Stimulated activated CD4-positive, alpha-beta T cell treated with anti-CD3 and anti-CD28 coated beads, TNF-alpha, amount 100 ng/mL, for 24 hours (primary cell): ENCODE data around the gene RFX7.

Source experiments
- DNase-seq, 3 experiments: peaks; one replicate each; pipeline ENCODE4 v3.0.0-alpha.2; 2020; ENCODE audit warnings: low read depth in 3 of 3

The RFX7 gene

GRCh38 chr15:56244038-56244810 is 545 bp upstream of the RFX7 start:
- peak in 1 of 3 experiments; percentile 18 for DNase-seq

DNA sequence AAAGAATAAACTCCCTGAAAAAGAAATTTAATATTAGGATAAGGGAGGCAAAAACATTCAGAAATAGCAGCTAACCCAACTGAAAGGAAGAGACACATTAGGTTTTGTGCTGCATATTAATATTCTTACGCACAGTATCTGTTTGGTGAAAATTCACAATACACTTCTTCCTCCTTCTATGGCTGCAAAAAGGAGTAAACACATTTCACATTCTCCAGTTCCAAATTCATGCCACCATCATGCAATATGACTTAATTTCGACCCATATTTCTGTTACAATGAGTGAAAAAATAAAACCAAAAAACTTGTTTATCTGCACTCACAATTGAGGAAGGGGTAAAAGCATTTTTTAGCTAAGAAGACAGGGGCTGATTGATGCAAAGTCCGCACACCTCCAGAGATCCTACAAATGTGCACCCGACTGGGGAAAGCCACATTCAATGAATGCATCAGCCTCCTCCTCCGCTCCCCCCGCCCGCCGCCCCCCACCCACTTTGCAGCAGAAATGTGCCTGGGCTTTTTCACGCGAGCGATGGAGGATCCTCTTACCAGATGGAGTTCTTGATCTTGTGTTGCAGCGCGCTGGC is 1.0 kb downstream of the RFX7 start:
- no peak for DNase-seq

DNA sequence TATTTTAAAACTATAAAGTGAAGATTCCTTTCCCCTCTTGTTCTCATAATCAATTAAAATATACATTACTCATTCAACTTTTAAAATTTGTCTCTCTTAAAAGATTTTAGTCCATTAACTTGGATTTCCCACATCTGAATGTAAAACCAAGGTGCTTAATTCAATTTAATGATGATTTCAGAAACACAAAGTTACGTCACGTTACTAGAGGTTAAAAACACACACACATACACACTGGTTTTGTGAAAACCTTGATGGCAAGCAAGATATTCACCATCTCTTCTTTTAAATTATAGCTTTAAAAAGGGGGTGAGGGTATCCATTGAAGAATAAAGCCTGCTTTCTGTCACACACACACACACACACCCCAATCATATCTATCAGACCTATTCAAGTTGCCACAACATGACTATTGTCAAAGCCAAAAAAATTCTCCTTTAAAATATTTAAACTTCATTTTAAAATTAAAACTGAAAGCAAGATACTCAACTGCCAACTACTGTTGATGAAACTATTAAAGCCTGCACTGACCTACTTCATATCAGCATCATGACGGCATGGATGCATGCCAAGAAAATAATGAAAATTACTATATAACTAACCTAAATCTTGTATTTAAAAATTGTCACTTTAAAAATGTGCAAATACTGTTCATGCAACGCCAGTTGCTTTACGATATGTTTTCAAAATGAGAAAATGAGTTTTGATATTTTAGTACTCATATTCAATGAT is 2.1 kb downstream of the RFX7 start:
- DNase-seq, result no peak

- no peak for DNase-seq
These were observed 3.3 kb downstream of the RFX7 start for GRCh38 chr15:56240390-56240789.

DNA sequence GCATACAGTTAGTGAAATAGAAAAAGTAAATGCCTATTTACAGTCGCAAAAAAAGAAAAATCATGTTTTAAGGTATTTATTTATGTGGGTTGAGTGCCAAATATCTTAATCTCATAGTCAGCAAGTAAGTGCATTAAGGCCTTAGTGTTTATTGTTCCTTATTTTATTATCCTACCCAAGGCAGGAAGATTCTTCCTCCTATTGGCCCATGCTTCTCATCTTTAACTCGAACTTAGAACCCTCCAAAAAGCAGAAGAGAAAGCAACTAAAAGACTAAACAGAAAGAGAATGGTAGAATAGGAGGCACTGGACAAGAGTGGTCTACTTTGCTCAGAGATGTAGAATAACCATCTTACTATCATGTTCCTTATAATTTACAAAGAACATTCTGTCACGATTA is 7.5 kb downstream of the RFX7 start:
- no peak for DNase-seq

GRCh38 chr15:56234804-56235203 is 8.9 kb downstream of the RFX7 start:
- no peak for DNase-seq

- no peak for DNase-seq
These were observed 10.1 kb downstream of the RFX7 start for GRCh38 chr15:56233549-56233948.

- DNase-seq, result no peak
These were observed 11.6 kb downstream of the RFX7 start for GRCh38 chr15:56232058-56232457.

DNA sequence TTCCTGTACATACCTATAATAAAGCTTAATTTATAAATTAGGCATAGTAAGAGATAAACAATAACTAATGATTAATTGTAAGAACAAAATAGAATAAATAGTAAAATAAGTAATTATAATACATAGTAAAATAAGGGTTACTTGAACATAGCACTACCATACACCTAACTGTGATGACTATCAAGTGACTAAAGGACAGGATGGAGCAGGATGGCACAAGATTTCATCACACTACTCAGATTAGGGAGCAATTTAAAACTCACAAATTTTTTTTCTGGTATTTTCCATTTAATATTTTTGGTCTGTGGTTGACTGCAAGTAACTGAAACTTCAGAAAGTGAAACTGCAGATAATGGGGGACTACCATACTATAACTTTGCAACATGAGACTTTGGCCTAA is 14.8 kb downstream of the RFX7 start:
- no peak for DNase-seq

DNA sequence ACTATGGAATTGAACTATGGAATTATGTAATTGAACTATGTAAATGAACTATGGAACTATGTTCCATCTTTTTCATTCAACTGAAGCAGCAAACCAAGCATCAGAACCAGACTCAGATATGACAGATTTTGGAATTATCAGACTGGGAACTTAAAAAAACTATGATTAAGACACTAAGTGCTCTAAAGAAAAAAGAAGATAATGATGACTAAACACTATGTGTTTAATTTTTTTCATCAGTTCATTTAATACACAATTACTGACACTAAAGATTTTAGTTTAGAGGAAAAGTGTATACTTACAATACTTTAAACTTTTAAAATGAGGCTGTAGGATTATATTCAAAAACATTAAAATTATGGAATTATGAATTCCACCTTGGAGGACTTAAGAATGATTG is 15.3 kb downstream of the RFX7 start:
- DNase-seq, result no peak

- no peak for DNase-seq
These were observed 15.9 kb downstream of the RFX7 start for GRCh38 chr15:56227780-56228179.

DNA sequence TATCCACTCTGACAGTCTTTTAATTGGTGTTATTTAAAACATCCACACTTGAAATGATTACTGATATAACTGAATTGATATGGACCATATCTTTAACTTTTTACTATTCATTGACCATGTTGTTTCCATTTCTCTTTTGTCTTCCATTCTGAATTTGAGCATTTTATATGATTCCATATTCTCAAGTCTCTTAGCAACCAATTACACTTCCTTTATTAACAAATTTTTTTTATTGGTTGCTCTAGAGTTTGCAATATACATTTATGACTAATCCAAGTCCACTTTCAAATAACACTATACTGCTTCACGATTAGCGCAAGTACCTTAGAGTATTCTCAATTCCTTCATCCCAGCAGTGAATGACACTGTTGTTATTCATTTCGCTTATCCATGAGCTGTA is 16.4 kb downstream of the RFX7 start:
- no peak for DNase-seq

DNA sequence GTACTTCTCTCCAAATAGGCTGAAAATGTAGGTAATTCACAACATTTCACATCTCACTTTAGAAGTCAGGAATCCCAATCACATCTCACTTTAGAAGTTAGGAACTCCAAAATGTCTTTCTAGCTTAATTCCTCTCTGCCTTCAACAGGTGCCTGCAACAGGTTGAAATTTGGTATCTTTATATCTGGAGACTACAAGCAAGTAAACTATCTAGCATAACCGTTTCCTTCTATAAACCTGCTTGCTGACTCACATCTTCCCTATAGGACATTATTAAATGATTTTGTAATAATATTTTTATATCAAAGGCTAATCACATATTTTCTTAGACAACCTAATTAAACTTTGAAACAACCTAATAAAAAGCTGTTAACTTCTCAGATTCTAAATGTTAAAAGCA is 18.2 kb downstream of the RFX7 start:
- no peak for DNase-seq

DNA sequence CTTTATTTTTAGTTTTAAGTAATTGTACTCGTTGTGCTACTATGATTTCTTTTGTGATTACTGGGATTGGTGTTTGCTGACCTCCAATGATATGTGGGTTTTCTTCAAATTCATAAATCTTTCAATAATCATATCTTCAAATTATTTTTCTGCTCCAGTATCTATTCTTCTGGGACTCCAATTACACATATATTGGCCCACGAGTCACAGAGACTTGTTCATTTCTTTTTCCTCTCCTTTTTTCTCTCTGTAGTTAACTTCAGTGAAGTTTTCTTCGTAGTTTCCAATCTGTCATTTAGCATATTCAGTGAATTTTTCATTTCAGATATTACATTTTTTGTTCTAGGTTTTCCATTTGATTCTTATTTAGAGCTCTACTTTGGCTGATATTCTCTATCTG is 21.4 kb downstream of the RFX7 start:
- DNase-seq, result no peak

DNA sequence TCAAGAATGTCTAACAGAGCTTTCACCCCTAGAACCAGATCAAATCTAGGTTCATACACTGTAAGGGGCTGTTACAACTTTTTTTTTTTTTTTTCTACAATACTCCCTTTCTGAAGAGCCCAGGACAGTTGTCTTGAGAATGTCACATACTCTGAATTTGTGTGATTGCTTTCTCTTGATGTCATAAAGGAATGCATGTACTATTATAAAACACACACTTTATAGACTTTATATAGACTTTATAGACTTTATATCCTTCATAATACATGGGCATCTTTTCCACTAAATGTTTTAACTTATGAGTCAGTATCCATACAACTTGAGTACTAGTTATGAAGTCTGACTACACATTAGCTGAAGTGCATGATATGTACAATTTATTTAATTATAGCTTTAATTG is 26.3 kb downstream of the RFX7 start:
- no peak for DNase-seq

DNA sequence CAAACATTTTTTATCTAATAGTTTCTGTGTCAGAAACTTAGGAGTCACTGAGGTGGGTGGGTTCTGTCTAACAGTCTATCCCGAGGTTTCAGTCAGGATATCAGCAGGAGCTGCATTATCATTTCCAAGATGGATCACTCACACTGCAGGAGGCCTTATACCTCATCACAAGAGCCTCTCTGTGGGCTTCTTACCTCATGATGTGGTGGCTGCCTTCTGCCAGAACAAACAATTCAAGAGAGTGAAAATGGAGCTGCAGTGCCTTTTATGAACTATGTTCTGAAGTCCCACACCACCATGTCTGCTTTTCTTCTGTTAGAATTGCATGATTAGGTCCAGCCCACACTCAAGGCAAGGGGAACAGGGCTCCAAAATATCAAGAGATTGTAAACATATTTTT is 27.9 kb downstream of the RFX7 start:
- no peak for DNase-seq

GRCh38 chr15:56211960-56212550 is 31.6 kb downstream of the RFX7 start:
- no peak for DNase-seq

- no peak for DNase-seq
These were observed 32.6 kb downstream of the RFX7 start for GRCh38 chr15:56211064-56211463.

DNA sequence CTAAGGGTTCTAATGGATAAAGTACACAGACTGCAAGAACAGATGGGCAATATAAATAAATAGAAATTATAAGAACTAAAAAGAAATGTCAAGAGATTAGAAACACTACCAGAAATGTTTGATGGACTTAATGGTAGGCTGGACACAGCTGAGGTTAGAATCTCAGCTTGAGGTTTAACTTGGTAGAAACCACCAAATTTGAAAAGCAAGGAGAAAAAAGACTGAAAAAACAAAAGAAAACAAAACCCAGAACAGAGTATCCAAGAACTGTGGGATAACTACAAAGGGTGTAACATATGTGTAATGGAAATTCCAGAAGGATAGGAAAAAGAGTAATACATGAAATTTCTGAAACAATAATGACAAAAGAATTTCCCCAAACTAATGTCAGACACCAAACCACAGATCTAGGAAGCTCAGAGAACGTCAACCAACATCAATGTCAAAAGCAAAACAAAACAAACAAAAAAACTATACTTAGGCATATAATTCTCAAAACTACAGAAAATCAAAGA is 35.0 kb downstream of the RFX7 start:
- DNase-seq, result no peak

- no peak for DNase-seq
These were observed 35.5 kb downstream of the RFX7 start for GRCh38 chr15:56208185-56208584.

GRCh38 chr15:56207711-56208110 is 36.0 kb downstream of the RFX7 start:
- DNase-seq, result no peak

GRCh38 chr15:56207092-56207491 is 36.6 kb downstream of the RFX7 start:
- DNase-seq, result no peak
